CD4-positive, CD25-positive, alpha-beta regulatory T cell (primary cell): ENCODE results near the gene GREM2. TPM values are rescaled to one million over a fixed set of nuclear protein-coding genes. Genes with fewer than 3 reads are reported as not detected.

ENCODE experiments used
- ATAC-seq, 2 donors: fragments of 150-1000 bp; cut with Tn5 transposase; one replicate each; pipeline ENCODE4 v1.10.0; 2021; ENCODE audit warnings: low read depth in 2 of 2, moderate number of reproducible peaks in 2 of 2, moderate library complexity in 1 of 2
- DNase-seq, 3 donors: peaks; one replicate each; pipeline versions ENCODE4 v3.0.0 to v3.0.0-alpha.2; 2012 to 2022; ENCODE audit warnings: mixed read lengths in 1 of 3
- H3K27ac ChIP-seq: one replicate; pipeline ENCODE4 v1.7.0; 2013; ENCODE audit warnings: mild to moderate bottlenecking, low read length; ENCODE audit not compliant: insufficient read depth, poor library complexity, severe bottlenecking
- H3K27me3 ChIP-seq: one replicate; pipeline ENCODE4 v1.7.0; 2013; ENCODE audit warnings: low read length; ENCODE audit not compliant: control insufficient read depth, insufficient read depth
- H3K36me3 ChIP-seq: one replicate; pipeline ENCODE4 v1.7.0; 2013; ENCODE audit warnings: mild to moderate bottlenecking, low read length, moderate library complexity; ENCODE audit not compliant: control insufficient read depth, insufficient read depth
- H3K4me1 ChIP-seq: 2 replicates; pipeline ENCODE4 v1.7.0; 2013; ENCODE audit warnings: mild to moderate bottlenecking, low read length; ENCODE audit not compliant: insufficient read depth, control insufficient read depth, poor library complexity, severe bottlenecking
- H3K4me3 ChIP-seq: one replicate; pipeline ENCODE4 v1.7.0; 2013; ENCODE audit warnings: low read depth, mild to moderate bottlenecking, low read length, moderate library complexity
- H3K9me3 ChIP-seq, 2 experiments: 1 replicate in 1 of 2; 2 replicates in 1 of 2; pipeline ENCODE4 v1.7.0; 2013; ENCODE audit warnings: low read length in 2 of 2, mild to moderate bottlenecking in 1 of 2, moderate library complexity in 1 of 2; ENCODE audit not compliant: control insufficient read depth in 2 of 2
- H3K27ac Mint-ChIP-seq, 3 donors: one replicate each; pipeline ENCODE4 v1.8.0; 2020 to 2022; ENCODE audit warnings: mild to moderate bottlenecking in 3 of 3, mixed read lengths in 3 of 3, moderate library complexity in 2 of 3
- H3K27me3 Mint-ChIP-seq: one replicate; pipeline ENCODE4 v1.8.0; 2022; ENCODE audit warnings: mild to moderate bottlenecking, mixed read lengths
- H3K36me3 Mint-ChIP-seq: one replicate; pipeline ENCODE4 v1.8.0; 2020; ENCODE audit warnings: mixed read lengths
- H3K4me1 Mint-ChIP-seq, 4 donors: one replicate each; pipeline ENCODE4 v1.8.0; 2020 to 2022; ENCODE audit warnings: mixed read lengths in 4 of 4, mild to moderate bottlenecking in 1 of 4
- H3K4me3 Mint-ChIP-seq, 4 donors: one replicate each; pipeline ENCODE4 v1.8.0; 2020 to 2022; ENCODE audit warnings: mild to moderate bottlenecking in 4 of 4, mixed read lengths in 4 of 4, moderate library complexity in 3 of 4
- H3K9me3 Mint-ChIP-seq, 7 donors: one replicate each; pipeline ENCODE4 v1.8.0; 2020 to 2022; ENCODE audit warnings: mixed read lengths in 7 of 7, mild to moderate bottlenecking in 3 of 7, moderate library complexity in 2 of 7
- polyA plus RNA-seq, 4 donors: library from polyadenylated mRNA; unstranded; fragments of 300-500 nt; fragmentation: Illumina TruSeq; gene quantifications; one replicate each; pipeline ENCODE4 v1.2.3, GENCODE V29; 2021
- total RNA-seq: library from RNA; stranded (reverse); gene quantifications from one replicate; pipeline ENCODE4 v1.2.3, GENCODE V29; 2022

Gene GREM2
- total and polyA plus RNA-seq, 5 donors from 2014 or later, result not detected

DNA sequence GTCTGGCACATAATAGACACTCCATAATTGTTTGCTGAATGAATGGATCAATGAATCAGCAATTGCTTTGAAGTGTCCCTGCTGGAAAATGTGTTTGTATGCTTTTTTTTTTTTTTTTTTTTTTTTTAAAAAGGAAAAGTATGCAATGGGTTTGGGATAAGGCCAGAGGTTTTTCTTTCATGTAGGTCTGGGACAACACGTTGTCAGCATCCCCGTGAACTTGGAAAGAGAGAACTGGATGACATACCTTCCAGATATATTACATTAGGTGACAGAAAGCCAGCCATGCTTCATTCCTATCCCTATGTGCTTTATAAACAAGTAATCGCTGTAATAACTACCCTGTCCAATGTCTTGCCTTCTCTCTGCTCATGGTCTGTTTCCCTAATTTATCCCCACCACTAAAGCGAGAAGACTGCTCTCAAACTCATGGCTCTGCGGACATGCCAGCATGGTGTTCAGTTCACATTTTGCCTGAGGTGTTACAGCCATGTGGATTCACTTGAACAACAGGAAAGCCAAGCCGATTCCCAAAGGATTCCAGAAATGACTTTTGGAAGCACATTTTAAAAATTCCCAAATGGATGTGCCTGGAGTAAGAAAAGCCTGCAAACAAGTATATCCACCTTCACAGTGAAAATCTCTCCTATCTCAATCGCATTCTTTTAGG is 34.8 kb upstream of the GREM2 start:
- H3K27me3 ChIP-seq, result no peaks in the 10 kb centered on the region
- no peak overlapping the region for H3K27ac Mint-ChIP-seq
- H3K4me3 ChIP-seq, result no peak overlapping the region
- H3K27me3 Mint-ChIP-seq, result no peaks in the 10 kb centered on the region
- no peak overlapping the region for H3K4me3 Mint-ChIP-seq
- no peaks in the 10 kb centered on the region for H3K36me3 Mint-ChIP-seq
- no peaks in the 10 kb centered on the region for H3K4me1 Mint-ChIP-seq
- no peak for DNase-seq
- H3K27ac ChIP-seq, result no peak overlapping the region
- H3K9me3 ChIP-seq, result peaks cover 0 to 2% of the 10 kb centered on the region in 2 experiments
- no peaks in the 10 kb centered on the region for H3K36me3 ChIP-seq
- H3K9me3 Mint-ChIP-seq, result peaks cover 0 to 8% (median 3%) of the 10 kb centered on the region in 7 donors
- no peak for ATAC-seq
- no peaks in the 10 kb centered on the region for H3K4me1 ChIP-seq

GRCh38 chr1:240644732-240645131 is 32.8 kb upstream of the GREM2 start:
- Mint-ChIP-seq H3K27ac (no peak overlapping the region), H3K4me1 (no peaks in the 10 kb centered on the region), H3K9me3 (peaks cover 0 to 10% (median 0%) of the 10 kb centered on the region in 7 donors), H3K4me3 (no peak overlapping the region), H3K27me3 (no peaks in the 10 kb centered on the region), H3K36me3 (no peaks in the 10 kb centered on the region)
- no peaks in the 10 kb centered on the region for H3K36me3 ChIP-seq
- no peak overlapping the region for H3K27ac ChIP-seq
- peaks cover 1 to 5% of the 10 kb centered on the region in 2 experiments for H3K9me3 ChIP-seq
- H3K27me3 ChIP-seq, result no peaks in the 10 kb centered on the region
- H3K4me1 ChIP-seq, result no peaks in the 10 kb centered on the region
- no peak overlapping the region for H3K4me3 ChIP-seq
- no peak for DNase-seq
- no peak for ATAC-seq

- no peaks in the 10 kb centered on the region for H3K27me3 Mint-ChIP-seq
- Histone ChIP-seq H3K9me3 (peaks cover 0 to 7% of the 10 kb centered on the region in 2 experiments), H3K27me3 (no peaks in the 10 kb centered on the region), H3K4me1 (no peaks in the 10 kb centered on the region), H3K4me3 (no peak overlapping the region), H3K36me3 (no peaks in the 10 kb centered on the region), H3K27ac (no peak overlapping the region)
- ATAC-seq (no peak), DNase-seq (no peak)
- H3K4me3 Mint-ChIP-seq, result no peak overlapping the region
- no peaks in the 10 kb centered on the region for H3K36me3 Mint-ChIP-seq
- H3K27ac Mint-ChIP-seq, result no peak overlapping the region
- no peaks in the 10 kb centered on the region for H3K4me1 Mint-ChIP-seq
- H3K9me3 Mint-ChIP-seq, result peaks cover 0 to 18% (median 8%) of the 10 kb centered on the region in 7 donors
These were observed 23.7 kb upstream of the GREM2 start for GRCh38 chr1:240635466-240636256.

- H3K9me3 Mint-ChIP-seq, result peaks cover 0 to 8% (median 4%) of the 10 kb centered on the region in 7 donors
- H3K4me3 ChIP-seq, result no peak overlapping the region
- H3K36me3 Mint-ChIP-seq, result no peaks in the 10 kb centered on the region
- no peaks in the 10 kb centered on the region for H3K4me1 Mint-ChIP-seq
- no peak overlapping the region for H3K4me3 Mint-ChIP-seq
- ATAC-seq (no peak), DNase-seq (no peak)
- peaks cover 0 to 3% of the 10 kb centered on the region in 2 experiments for H3K9me3 ChIP-seq
- H3K27me3 Mint-ChIP-seq, result no peaks in the 10 kb centered on the region
- H3K36me3 ChIP-seq, result no peaks in the 10 kb centered on the region
- no peak overlapping the region for H3K27ac ChIP-seq
- no peaks in the 10 kb centered on the region for H3K27me3 ChIP-seq
- no peak overlapping the region for H3K27ac Mint-ChIP-seq
- H3K4me1 ChIP-seq, result no peaks in the 10 kb centered on the region
These were observed 18.5 kb upstream of the GREM2 start for GRCh38 chr1:240630409-240630808.

GRCh38 chr1:240621249-240621648 is 9.3 kb upstream of the GREM2 start:
- H3K27ac ChIP-seq, result no peak overlapping the region
- Mint-ChIP-seq H3K27ac (no peak overlapping the region), H3K4me1 (no peaks in the 10 kb centered on the region), H3K36me3 (no peaks in the 10 kb centered on the region), H3K9me3 (peaks cover under 1 to 9% (median 3%) of the 10 kb centered on the region in 7 donors), H3K4me3 (no peak overlapping the region), H3K27me3 (peaks cover 5% of the 10 kb centered on the region)
- DNase-seq (no peak), ATAC-seq (no peak)
- no peak overlapping the region for H3K4me3 ChIP-seq
- no peaks in the 10 kb centered on the region for H3K36me3 ChIP-seq
- H3K4me1 ChIP-seq, result no peaks in the 10 kb centered on the region
- H3K9me3 ChIP-seq, result peaks cover 0 to 2% of the 10 kb centered on the region in 2 experiments
- H3K27me3 ChIP-seq, result no peaks in the 10 kb centered on the region

DNA sequence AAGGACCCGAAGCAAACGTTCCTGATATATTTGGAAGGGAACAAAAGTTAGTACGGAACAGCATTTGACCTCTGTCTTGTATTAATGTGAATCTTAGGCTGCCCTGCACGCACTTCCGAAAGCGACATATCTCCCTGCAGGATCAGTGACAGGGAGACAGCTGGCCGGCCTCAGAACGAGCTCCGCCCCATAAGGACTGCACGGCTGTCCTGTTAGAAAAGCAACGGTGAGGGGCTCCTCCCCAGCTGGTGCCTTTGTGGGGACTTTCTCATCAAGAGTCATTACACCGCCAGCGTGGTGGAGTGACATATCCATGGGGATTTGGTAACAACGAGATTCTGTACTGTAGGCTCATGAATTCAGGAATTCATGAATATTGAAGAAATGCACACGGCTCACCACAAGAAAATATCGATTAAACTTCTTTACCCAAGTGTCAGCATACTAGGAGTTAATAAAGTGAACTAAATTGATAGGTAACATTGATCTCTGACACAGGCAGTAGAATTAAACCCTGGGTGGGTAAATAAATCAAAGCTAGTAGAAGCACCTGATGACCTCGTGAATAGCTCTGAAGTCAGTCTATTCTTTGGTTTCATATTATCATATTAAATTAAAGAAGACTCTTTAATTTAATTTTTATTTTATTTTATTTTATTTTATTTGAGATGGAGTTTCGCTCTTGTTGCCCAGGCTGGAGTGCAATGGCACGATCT is 8.1 kb upstream of the GREM2 start:
- ATAC-seq (no peak), DNase-seq (no peak)
- no peaks in the 10 kb centered on the region for H3K4me1 Mint-ChIP-seq
- Histone ChIP-seq H3K27ac (no peak overlapping the region), H3K9me3 (peaks cover 0 to 2% of the 10 kb centered on the region in 2 experiments), H3K27me3 (no peaks in the 10 kb centered on the region), H3K4me3 (no peak overlapping the region), H3K4me1 (no peaks in the 10 kb centered on the region), H3K36me3 (no peaks in the 10 kb centered on the region)
- peaks cover 1 to 10% (median 4%) of the 10 kb centered on the region in 7 donors for H3K9me3 Mint-ChIP-seq
- H3K27ac Mint-ChIP-seq, result no peak overlapping the region
- H3K27me3 Mint-ChIP-seq, result peaks cover 5% of the 10 kb centered on the region
- H3K4me3 Mint-ChIP-seq, result no peak overlapping the region
- no peaks in the 10 kb centered on the region for H3K36me3 Mint-ChIP-seq

GRCh38 chr1:240619357-240619756 is 7.4 kb upstream of the GREM2 start:
- no peaks in the 10 kb centered on the region for H3K4me1 Mint-ChIP-seq
- no peak overlapping the region for H3K27ac Mint-ChIP-seq
- Histone ChIP-seq H3K4me1 (no peaks in the 10 kb centered on the region), H3K27ac (no peak overlapping the region), H3K27me3 (no peaks in the 10 kb centered on the region), H3K36me3 (no peaks in the 10 kb centered on the region), H3K4me3 (no peak overlapping the region), H3K9me3 (peaks cover 0 to 2% of the 10 kb centered on the region in 2 experiments)
- ATAC-seq (no peak), DNase-seq (no peak)
- H3K9me3 Mint-ChIP-seq, result peaks cover 1 to 12% (median 4%) of the 10 kb centered on the region in 7 donors
- H3K27me3 Mint-ChIP-seq, result peaks cover 5% of the 10 kb centered on the region
- H3K4me3 Mint-ChIP-seq, result no peak overlapping the region
- no peaks in the 10 kb centered on the region for H3K36me3 Mint-ChIP-seq
